ENCODE results near the gene PLIN1. TPM values are rescaled to one million over a fixed set of nuclear protein-coding genes. Genes with fewer than 3 reads are reported as not detected.

PLIN1 gene
- total and polyA plus RNA-seq, 2 of the 4 experiments (the other 2 are of a cell fraction): under 0.01 to 0.07 TPM

DNA sequence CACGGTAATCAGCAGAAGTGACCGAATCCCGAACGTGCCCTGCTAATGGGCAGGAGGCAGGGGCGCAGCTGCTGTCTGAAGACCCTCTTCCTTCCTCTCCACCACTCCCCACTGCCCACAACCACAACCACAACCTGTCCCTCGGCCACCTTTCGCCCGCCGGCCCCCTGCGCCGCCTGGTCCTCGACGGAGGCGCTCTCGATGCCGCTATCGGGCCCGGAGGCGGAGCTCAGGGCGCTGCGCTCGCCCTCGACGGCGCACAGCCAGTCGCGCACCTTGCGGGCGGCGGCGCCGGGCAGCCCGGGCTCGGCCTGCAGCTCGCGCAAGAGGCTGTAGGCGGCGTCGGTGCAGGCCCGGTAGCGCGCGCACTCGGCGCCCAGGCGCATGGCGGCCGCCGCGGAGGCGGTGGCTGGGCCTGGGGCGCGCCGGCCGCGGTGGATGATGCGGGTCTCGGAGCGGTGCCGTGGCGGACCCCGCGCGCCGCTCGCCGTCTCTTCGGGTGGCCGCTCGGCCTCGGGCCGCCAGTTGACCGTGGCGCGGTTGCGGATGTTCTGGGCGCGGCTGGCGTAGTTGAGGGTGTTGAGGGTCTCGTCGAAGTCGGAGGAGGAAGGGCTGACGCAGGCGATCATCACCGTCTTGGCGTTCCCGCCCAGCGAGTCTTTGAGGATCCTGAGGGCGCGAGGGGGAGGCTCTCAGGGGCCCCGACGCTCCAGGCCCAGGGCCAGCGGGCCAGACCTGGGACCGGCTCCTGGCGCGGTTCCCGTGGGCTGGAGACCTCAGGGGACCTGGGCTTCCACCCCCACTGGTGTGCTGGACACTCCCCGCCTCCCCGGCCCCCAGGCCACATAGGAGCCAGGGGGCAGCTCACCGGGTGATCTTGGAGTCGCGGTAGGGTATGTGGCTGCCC is 30.8 kb downstream of the PLIN1 start:
- no peak overlapping the region for H3K4me2 ChIP-seq (ENCODE audit: low read depth, low read length)
- no peak overlapping the region for H3K14ac ChIP-seq (replicated peaks; ENCODE audit: low read depth, low read length)
- no peak overlapping the region for H3K27ac ChIP-seq (ENCODE audit: insufficient read depth, low read length)
- H3K18ac ChIP-seq (ENCODE audit: low read depth, low read length): no peak overlapping the region
- H3K23ac ChIP-seq (ENCODE audit: low read depth, low read length): no peak overlapping the region
- TF ChIP-seq NFE2L2 (IDR thresholded peaks at IDR 0.05; ENCODE audit: low read depth, low read length) (no peak), MXI1 (IDR thresholded peaks at IDR 0.05; ENCODE audit: borderline replicate concordance, low read depth, low read length) (no peak), SMC3 (IDR thresholded peaks at IDR 0.05; ENCODE audit: low read depth, low read length) (no peak), BHLHE40 (IDR thresholded peaks at IDR 0.05; ENCODE audit: low read depth, low read length) (no peak), FOS (IDR thresholded peaks at IDR 0.05; ENCODE audit: low read depth, low read length) (no peak), USF2 (IDR thresholded peaks at IDR 0.05; ENCODE audit: low read depth, low read length) (no peak), CEBPB (IDR thresholded peaks at IDR 0.05; ENCODE audit: low read depth, low read length) (no peak), CHD1 (IDR thresholded peaks at IDR 0.05; ENCODE audit: low read depth, low read length) (no peak), RAD21 (IDR thresholded peaks at IDR 0.05; ENCODE audit: low read length) (no peak), POLR2A (IDR thresholded peaks at IDR 0.05; ENCODE audit: low read depth, low read length) (no peak), RFX5 (IDR thresholded peaks at IDR 0.05; ENCODE audit: low read depth, low read length) (no peak), RCOR1 (IDR thresholded peaks at IDR 0.05; ENCODE audit: insufficient replicate concordance, low read length) (no peak)
- TF ChIP-seq, protein P1, sequence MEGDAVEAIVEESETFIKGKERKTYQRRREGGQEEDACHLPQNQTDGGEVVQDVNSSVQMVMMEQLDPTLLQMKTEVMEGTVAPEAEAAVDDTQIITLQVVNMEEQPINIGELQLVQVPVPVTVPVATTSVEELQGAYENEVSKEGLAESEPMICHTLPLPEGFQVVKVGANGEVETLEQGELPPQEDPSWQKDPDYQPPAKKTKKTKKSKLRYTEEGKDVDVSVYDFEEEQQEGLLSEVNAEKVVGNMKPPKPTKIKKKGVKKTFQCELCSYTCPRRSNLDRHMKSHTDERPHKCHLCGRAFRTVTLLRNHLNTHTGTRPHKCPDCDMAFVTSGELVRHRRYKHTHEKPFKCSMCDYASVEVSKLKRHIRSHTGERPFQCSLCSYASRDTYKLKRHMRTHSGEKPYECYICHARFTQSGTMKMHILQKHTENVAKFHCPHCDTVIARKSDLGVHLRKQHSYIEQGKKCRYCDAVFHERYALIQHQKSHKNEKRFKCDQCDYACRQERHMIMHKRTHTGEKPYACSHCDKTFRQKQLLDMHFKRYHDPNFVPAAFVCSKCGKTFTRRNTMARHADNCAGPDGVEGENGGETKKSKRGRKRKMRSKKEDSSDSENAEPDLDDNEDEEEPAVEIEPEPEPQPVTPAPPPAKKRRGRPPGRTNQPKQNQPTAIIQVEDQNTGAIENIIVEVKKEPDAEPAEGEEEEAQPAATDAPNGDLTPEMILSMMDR (conservative IDR thresholded peaks at IDR 0.05; ENCODE audit: low read depth, low read length): no peak
- H4K8ac ChIP-seq (ENCODE audit: low read depth in 2 of 2, low read length in 2 of 2): no peak overlapping the region
- H3K36me3 ChIP-seq (ENCODE audit: control insufficient read depth, insufficient read depth, low read length): peaks cover 29% of the 10 kb centered on the region
- no peak overlapping the region for H4K91ac ChIP-seq (ENCODE audit: insufficient read depth, low read depth, low read length)
- H3K9me1 ChIP-seq (ENCODE audit: insufficient read depth, low read length): peaks cover 3% of the 10 kb centered on the region; the same call in 1 of the 2 replicates
- H2BK15ac ChIP-seq (ENCODE audit: low read depth, low read length): no peak overlapping the region
- H3K9ac ChIP-seq (ENCODE audit: low read depth, low read length): no peak overlapping the region
- H2BK20ac ChIP-seq (ENCODE audit: low read depth, low read length): no peak overlapping the region
- H4K5ac ChIP-seq (ENCODE audit: low read depth, low read length): no peak overlapping the region
- H3K4me1 ChIP-seq (ENCODE audit: control insufficient read depth, insufficient read depth, low read length): peaks cover 2% of the 10 kb centered on the region; the same call in 1 of the 2 replicates
- H3K56ac ChIP-seq (ENCODE audit: extremely low read depth, insufficient read depth, low read length): no peak overlapping the region
- intact Hi-C loops (cut with micrococcal nuclease) (no loop called here), dilution Hi-C loops (cut with HindIII; ENCODE audit: low sequenced_read_pairs, unreplicated experiment) (no loop called here), in situ Hi-C loops (cut with MboI; ENCODE audit: low sequenced_read_pairs) (no loop called here)
- peaks cover 15% of the 10 kb centered on the region for H4K20me1 ChIP-seq (ENCODE audit: insufficient read depth, low read length)
- ChIA-PET POLR2A (ENCODE audit: unreplicated experiment) (no interaction called here), CTCF (interaction anchor here (0.9 kb wide), 1 partner anchor 77 kb away, joined by 3 read pairs; no protein-coding TSS in a partner anchor)
- ATAC-seq (ENCODE audit: low read depth): no peak
- no TSS peak for BruUV-seq (replicated peaks)
- H2BK120ac ChIP-seq (ENCODE audit: low read depth, low read length): no peak overlapping the region
- 85% methylated on average over 53 of the region's 102 CpGs; no CpG with 5 or more reads in 1 of the 2 experiments for WGBS, 2 experiments (ENCODE audit: extremely low coverage in 2 of 2, insufficient read length in 1 of 2)
- H3K4ac ChIP-seq (ENCODE audit: low read depth, low read length): no peak overlapping the region
- H2BK5ac ChIP-seq (ENCODE audit: low read depth, low read length, poor library complexity, severe bottlenecking): no peak overlapping the region
- H3K4me3 ChIP-seq (ENCODE audit: insufficient read depth, low read depth, low read length): no peak overlapping the region
- peak overlapping the region; percentile 2 for H2AFZ ChIP-seq (replicated peaks; ENCODE audit: low read length, poor library complexity)
- no peak overlapping the region for H2AK9ac ChIP-seq (replicated peaks; ENCODE audit: low read depth, low read length, poor library complexity)
- H3K79me1 ChIP-seq (ENCODE audit: low read depth in 1 of 2, low read length in 2 of 2): peaks cover 11 to 33% of the 10 kb centered on the region in 2 experiments
- DNase-seq: no peak
- no peak overlapping the region for H2AK5ac ChIP-seq (ENCODE audit: low read depth, low read length)
- H3K27me3 ChIP-seq (ENCODE audit: control insufficient read depth, insufficient read depth, low read length): no peaks in the 10 kb centered on the region
- no peaks in the 10 kb centered on the region for H3K9me3 ChIP-seq (ENCODE audit: control insufficient read depth, insufficient read depth, low read length)

Data from IMR-90 (cell line).